SU-DHL-6 (cell line): ENCODE data around the gene TM7SF3.

Experiments used
- EZH2phosphoT487 ChIP-seq: fragments of 200-600 bp; sonication (generic), shearing (Covaris generic); conservative IDR thresholded peaks from 2 replicates; pipeline ENCODE4 v1.6.1; 2018; ENCODE audit warnings: mild to moderate bottlenecking, antibody characterized with exemption, low read length, moderate library complexity, mixed read lengths
- TF ChIP-seq, protein P1 (sequence below): fragments of 200-600 bp; sonication (generic); IDR thresholded peaks from one replicate; pipeline ENCODE4 v1.5.1; 2017; ENCODE audit warnings: antibody characterized with exemption, mild to moderate bottlenecking, low read length, moderate library complexity; ENCODE audit not compliant: insufficient read depth, poor library complexity, severe bottlenecking

- TF ChIP-seq, protein P1, sequence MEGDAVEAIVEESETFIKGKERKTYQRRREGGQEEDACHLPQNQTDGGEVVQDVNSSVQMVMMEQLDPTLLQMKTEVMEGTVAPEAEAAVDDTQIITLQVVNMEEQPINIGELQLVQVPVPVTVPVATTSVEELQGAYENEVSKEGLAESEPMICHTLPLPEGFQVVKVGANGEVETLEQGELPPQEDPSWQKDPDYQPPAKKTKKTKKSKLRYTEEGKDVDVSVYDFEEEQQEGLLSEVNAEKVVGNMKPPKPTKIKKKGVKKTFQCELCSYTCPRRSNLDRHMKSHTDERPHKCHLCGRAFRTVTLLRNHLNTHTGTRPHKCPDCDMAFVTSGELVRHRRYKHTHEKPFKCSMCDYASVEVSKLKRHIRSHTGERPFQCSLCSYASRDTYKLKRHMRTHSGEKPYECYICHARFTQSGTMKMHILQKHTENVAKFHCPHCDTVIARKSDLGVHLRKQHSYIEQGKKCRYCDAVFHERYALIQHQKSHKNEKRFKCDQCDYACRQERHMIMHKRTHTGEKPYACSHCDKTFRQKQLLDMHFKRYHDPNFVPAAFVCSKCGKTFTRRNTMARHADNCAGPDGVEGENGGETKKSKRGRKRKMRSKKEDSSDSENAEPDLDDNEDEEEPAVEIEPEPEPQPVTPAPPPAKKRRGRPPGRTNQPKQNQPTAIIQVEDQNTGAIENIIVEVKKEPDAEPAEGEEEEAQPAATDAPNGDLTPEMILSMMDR, result no peak
- TF ChIP-seq EZH2phosphoT487, result no peak
These were observed 41.8 kb upstream of the TM7SF3 start for GRCh38 chr12:27055966-27056365.
